Tibial nerve (tissue), 4 donors: ENCODE data around the gene GRIA1. TPM values are rescaled to one million over a fixed set of nuclear protein-coding genes. Genes with fewer than 3 reads are reported as not detected.

Experiments
- DNase-seq, 2 donors: peaks; one replicate each; pipeline ENCODE4 v3.0.0-alpha.2; 2019; ENCODE audit warnings: low spot score in 2 of 2
- H3K27ac ChIP-seq, 4 donors: fragments of 200-600 bp; sonication (generic) in 3 of 4; one replicate each; pipeline ENCODE4 v1.5.1; 2017 to 2019; ENCODE audit warnings: mild to moderate bottlenecking in 1 of 4
- H3K27me3 ChIP-seq, 2 donors: fragments of 200-600 bp; sonication (generic) in 1 of 2; one replicate each; pipeline versions ENCODE4 v1.5.1 to v1.6.0; 2017 to 2019
- H3K36me3 ChIP-seq, 3 donors: fragments of 200-600 bp; sonication (generic); one replicate each; pipeline ENCODE4 v1.5.1; 2018 to 2019
- H3K4me1 ChIP-seq, 4 donors: fragments of 200-600 bp; sonication (generic) in 3 of 4; one replicate each; pipeline ENCODE4 v1.5.1; 2017 to 2019
- H3K4me3 ChIP-seq, 4 donors: fragments of 200-600 bp; sonication (generic) in 3 of 4; one replicate each; pipeline ENCODE4 v1.5.1; 2017 to 2019; ENCODE audit warnings: mild to moderate bottlenecking in 1 of 4, moderate library complexity in 1 of 4
- H3K9me3 ChIP-seq, 4 donors: fragments of 200-600 bp; sonication (generic) in 3 of 4; one replicate each; pipeline ENCODE4 v1.5.1; 2017 to 2019
- EP300 ChIP-seq, 2 donors: sonication (generic); formaldehyde crosslinking; IDR thresholded peaks; one replicate each; pipeline ENCODE4 v1.6.1; 2017; ENCODE audit warnings: antibody characterized with exemption in 2 of 2, mild to moderate bottlenecking in 1 of 2
- POLR2A ChIP-seq, 2 donors: fragments of 450-650 bp; IDR thresholded peaks; one replicate each; pipeline ENCODE4 v1.6.1; 2017; ENCODE audit warnings: antibody characterized with exemption in 2 of 2, mild to moderate bottlenecking in 2 of 2, moderate library complexity in 2 of 2
- WGBS, 2 donors: methylation state at CpG; one replicate each; pipeline ENCODE4 v1.1.5; 2018; 5-methylcytosine and 5-hydroxymethylcytosine counted together
- total RNA-seq, 4 donors: library from RNA; depleted of rRNA; stranded (reverse); fragments of >200 nt; gene quantifications; one replicate each; pipeline ENCODE4 v1.1.0, GENCODE V29; 2016
- TF ChIP-seq, protein P1 (sequence below), 5 experiments: fragments of 200-600 bp in 3 of 5; fragments of 450-650 bp in 2 of 5; sonication (generic) in 3 of 5; IDR thresholded peaks; one replicate each; pipeline ENCODE4 v1.5.1; 2016 to 2019; ENCODE audit warnings: antibody characterized with exemption in 5 of 5, mild to moderate bottlenecking in 3 of 5, moderate library complexity in 2 of 5

Gene GRIA1
- total RNA-seq, 4 donors from 2014 or later = 1.2 to 2.1 (median 1.5) TPM

DNA sequence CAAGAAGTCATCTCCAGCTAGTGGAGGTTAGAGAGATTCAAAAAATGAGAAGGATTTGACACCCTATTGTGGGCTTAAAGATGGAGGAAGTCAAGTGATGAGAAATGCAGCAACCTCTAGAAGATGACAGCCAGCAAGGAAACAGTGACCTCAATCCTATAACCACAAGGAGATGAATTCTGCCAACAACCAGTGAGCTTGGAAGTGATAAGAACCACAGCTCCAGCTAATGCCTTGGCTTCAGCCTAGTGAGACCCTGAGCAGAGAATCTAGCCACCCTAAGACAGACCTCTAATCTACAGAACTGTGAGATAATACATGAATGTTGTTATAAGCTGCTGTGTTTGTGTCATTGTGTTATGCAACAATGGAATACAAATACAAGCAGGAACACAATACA lies 262.4 kb downstream of the GRIA1 start:
- TF ChIP-seq, protein P1, sequence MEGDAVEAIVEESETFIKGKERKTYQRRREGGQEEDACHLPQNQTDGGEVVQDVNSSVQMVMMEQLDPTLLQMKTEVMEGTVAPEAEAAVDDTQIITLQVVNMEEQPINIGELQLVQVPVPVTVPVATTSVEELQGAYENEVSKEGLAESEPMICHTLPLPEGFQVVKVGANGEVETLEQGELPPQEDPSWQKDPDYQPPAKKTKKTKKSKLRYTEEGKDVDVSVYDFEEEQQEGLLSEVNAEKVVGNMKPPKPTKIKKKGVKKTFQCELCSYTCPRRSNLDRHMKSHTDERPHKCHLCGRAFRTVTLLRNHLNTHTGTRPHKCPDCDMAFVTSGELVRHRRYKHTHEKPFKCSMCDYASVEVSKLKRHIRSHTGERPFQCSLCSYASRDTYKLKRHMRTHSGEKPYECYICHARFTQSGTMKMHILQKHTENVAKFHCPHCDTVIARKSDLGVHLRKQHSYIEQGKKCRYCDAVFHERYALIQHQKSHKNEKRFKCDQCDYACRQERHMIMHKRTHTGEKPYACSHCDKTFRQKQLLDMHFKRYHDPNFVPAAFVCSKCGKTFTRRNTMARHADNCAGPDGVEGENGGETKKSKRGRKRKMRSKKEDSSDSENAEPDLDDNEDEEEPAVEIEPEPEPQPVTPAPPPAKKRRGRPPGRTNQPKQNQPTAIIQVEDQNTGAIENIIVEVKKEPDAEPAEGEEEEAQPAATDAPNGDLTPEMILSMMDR (IDR thresholded peaks at IDR 0.05) = no peak
- TF ChIP-seq EP300 (IDR thresholded peaks at IDR 0.05) (no peak), POLR2A (IDR thresholded peaks at IDR 0.05) (no peak)
- Histone ChIP-seq H3K4me3 (no peak overlapping the region), H3K4me1 (peaks cover 0 to 8% (median 0%) of the 10 kb centered on the region in 4 donors), H3K27me3 (no peaks in the 10 kb centered on the region), H3K36me3 (no peaks in the 10 kb centered on the region), H3K9me3 (peaks cover 0 to 16% (median 0%) of the 10 kb centered on the region in 4 donors), H3K27ac (no peak overlapping the region)
- DNase-seq = no peak

DNA sequence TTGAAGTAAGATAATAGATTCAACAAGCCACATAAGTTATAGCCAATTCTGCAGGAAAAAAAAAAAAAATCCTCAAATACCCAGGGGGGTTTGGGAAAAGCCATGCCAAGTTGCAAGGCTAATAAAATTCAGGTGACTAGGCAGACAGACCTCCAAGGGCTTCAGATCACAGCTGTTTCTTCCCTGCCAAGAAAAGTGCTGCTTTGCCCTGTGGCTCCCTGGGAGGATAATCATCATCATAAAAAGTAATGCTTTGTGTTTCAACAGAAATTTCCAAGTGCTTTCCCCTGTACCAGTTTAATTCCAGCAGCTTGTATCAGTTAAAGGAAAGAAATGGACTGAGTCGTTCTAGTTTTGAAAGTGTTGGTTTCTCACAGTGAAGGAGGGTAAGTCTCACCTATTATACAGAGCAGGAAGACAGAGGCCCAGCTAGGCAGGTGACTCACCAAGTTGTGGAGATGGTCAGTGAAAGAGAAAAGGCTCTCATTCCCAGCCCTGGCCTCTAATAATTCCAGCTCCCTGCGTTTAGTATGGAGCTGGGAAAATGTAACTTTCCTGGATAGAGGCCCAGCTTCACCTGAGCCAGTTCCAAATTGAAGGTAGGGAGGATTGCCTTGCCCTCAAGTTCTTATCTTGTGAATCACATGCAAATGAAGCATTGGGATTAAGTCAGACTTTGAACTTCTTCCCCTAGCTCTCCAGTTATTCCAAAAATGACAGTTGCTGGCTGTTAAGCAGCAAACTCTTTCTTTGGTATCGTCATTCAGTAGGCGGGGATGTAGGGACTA lies 263.4 kb downstream of the GRIA1 start:
- no peaks in the 10 kb centered on the region for H3K36me3 ChIP-seq
- H3K4me1 ChIP-seq = peaks cover 0 to 8% (median 0%) of the 10 kb centered on the region in 4 donors
- TF ChIP-seq, protein P1 (IDR thresholded peaks at IDR 0.05) = no peak
- TF ChIP-seq POLR2A (IDR thresholded peaks at IDR 0.05) (no peak), EP300 (IDR thresholded peaks at IDR 0.05) (no peak)
- no peak for DNase-seq
- H3K27ac ChIP-seq = no peak overlapping the region
- peaks cover 0 to 18% (median 0%) of the 10 kb centered on the region in 4 donors for H3K9me3 ChIP-seq
- H3K27me3 ChIP-seq = no peaks in the 10 kb centered on the region
- WGBS, 2 donors = 63 to 68% methylated on average over 4 of the region's 4 CpGs
- no peak overlapping the region for H3K4me3 ChIP-seq

DNA sequence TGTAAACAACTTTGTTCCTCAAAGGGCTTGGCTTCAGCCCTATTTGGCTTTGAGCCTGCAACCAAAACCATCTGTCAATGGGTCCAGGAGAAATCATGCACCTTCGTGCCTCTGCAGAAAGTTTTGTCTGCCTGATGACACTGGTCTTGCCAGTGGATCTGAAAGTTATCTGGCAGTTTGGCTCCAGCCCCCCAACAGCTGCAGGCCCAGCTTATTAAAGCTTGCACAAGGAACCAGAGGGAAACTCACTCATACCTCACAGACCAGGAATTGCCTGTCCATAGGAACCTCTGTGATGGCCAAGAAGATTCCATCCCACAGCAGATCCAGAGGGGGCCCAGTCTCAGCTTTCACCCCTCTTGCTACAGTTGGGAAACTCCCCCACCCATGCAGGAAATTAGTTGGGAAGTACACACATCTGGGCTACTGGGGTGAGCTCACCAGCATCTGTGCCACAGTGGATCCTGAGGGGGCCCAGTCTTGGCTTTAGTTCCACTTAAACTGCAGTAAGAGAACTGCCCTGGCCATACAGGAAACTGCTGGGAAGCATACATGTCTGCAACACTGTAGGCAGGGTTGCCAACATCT lies 265.5 kb downstream of the GRIA1 start:
- Histone ChIP-seq H3K4me1 (peaks cover 0 to 8% (median 0%) of the 10 kb centered on the region in 4 donors), H3K4me3 (no peak overlapping the region), H3K9me3 (peaks cover 0 to 27% (median 2%) of the 10 kb centered on the region in 4 donors), H3K27me3 (no peaks in the 10 kb centered on the region), H3K27ac (no peak overlapping the region), H3K36me3 (no peaks in the 10 kb centered on the region)
- WGBS, 2 donors = 88 to 100% methylated on average over 1 of the region's 1 CpG
- DNase-seq = no peak
- TF ChIP-seq, protein P1 (IDR thresholded peaks at IDR 0.05) = no peak
- TF ChIP-seq POLR2A (IDR thresholded peaks at IDR 0.05) (no peak), EP300 (IDR thresholded peaks at IDR 0.05) (no peak)

DNA sequence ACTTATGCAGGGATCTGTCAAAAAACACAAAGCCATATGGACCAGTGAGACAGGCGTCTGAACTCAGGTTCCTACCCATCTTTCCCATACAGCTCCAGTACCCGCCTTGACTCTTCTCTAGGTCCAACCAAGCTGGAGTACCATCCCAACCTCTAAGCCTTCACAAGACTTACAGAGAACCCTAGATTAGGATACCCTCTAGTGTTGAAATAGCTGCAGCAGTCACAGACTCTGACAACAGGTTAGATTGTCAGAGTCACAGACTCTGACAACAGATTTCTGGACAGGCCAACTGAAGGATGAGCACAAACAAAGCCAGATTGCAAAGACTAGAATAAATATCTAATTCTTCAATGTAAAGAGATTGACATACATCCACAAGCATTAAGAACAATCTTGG lies 266.1 kb downstream of the GRIA1 start:
- WGBS, 2 donors = 84 to 85% methylated on average over 2 of the region's 2 CpGs
- no peak for DNase-seq

More for the DNA sequence above, 266.1 kb downstream of the GRIA1 start:
- Histone ChIP-seq H3K4me3 (no peak overlapping the region), H3K4me1 (peaks cover 0 to 8% (median 0%) of the 10 kb centered on the region in 4 donors), H3K27me3 (no peaks in the 10 kb centered on the region), H3K27ac (no peak overlapping the region), H3K9me3 (peaks cover 0 to 27% (median 2%) of the 10 kb centered on the region in 4 donors), H3K36me3 (no peaks in the 10 kb centered on the region)
- TF ChIP-seq EP300 (IDR thresholded peaks at IDR 0.05) (no peak), POLR2A (IDR thresholded peaks at IDR 0.05) (no peak)
- TF ChIP-seq, protein P1 (IDR thresholded peaks at IDR 0.05) = no peak
